Hepatocyte (in vitro differentiated cells): Measurements from ENCODE around the gene EGLN2. TPM values are rescaled to one million over a fixed set of nuclear protein-coding genes. Genes with fewer than 3 reads are reported as not detected.
"Not testable (repeated sequence)": the region's sequence is repeated elsewhere in the genome, so short reads cannot be mapped to it uniquely, and the experiment has no call there.

Experiments used
- DNase-seq: peaks from one replicate; pipeline ENCODE4 v3.0.0-alpha.2; 2016; ENCODE audit warnings: low spot score
- H2AFZ ChIP-seq: fragments of 200-600 bp; sonication (generic); 2 replicates; pipeline ENCODE4 v1.6.0; 2016; ENCODE audit warnings: antibody characterized with exemption, mild to moderate bottlenecking
- H3K27ac ChIP-seq: fragments of 200-600 bp; sonication (generic); 2 replicates; pipeline ENCODE4 v1.5.1; 2016; ENCODE audit warnings: mild to moderate bottlenecking
- H3K27me3 ChIP-seq: fragments of 200-600 bp; sonication (generic); 2 replicates; pipeline ENCODE4 v1.6.1; 2016
- H3K36me3 ChIP-seq: fragments of 200-600 bp; sonication (generic); replicated peaks from 2 replicates; pipeline ENCODE4 v1.5.1; 2016; ENCODE audit warnings: low read depth; ENCODE audit not compliant: insufficient read depth
- H3K4me1 ChIP-seq: fragments of 200-600 bp; sonication (generic); 2 replicates; pipeline ENCODE4 v1.5.1; 2016; ENCODE audit warnings: mild to moderate bottlenecking, moderate library complexity; ENCODE audit not compliant: insufficient read depth
- H3K4me2 ChIP-seq: fragments of 200-600 bp; sonication (generic); 2 replicates; pipeline ENCODE4 v1.6.0; 2016
- H3K4me3 ChIP-seq: fragments of 200-600 bp; sonication (generic); 2 replicates; pipeline ENCODE4 v1.5.1; 2016; ENCODE audit warnings: mild to moderate bottlenecking
- H3K79me2 ChIP-seq: fragments of 200-600 bp; sonication (generic); 2 replicates; pipeline ENCODE4 v1.6.0; 2017; ENCODE audit warnings: mild to moderate bottlenecking
- H3K9me2 ChIP-seq: fragments of 200-600 bp; sonication (generic); replicated peaks from 2 replicates; pipeline ENCODE4 v1.6.0; 2017; ENCODE audit warnings: mild to moderate bottlenecking; ENCODE audit not compliant: insufficient read depth
- H3K9me3 ChIP-seq: fragments of 200-600 bp; sonication (generic); 2 replicates; pipeline ENCODE4 v1.5.1; 2016; ENCODE audit warnings: low read depth, mild to moderate bottlenecking
- H4K20me1 ChIP-seq: fragments of 200-600 bp; sonication (generic); 2 replicates; pipeline ENCODE4 v1.6.0; 2016; ENCODE audit warnings: mild to moderate bottlenecking; ENCODE audit not compliant: insufficient read depth, poor library complexity, severe bottlenecking
- CTCF ChIP-seq: fragments of 200-600 bp; sonication (generic); IDR thresholded peaks from 2 replicates; pipeline ENCODE4 v1.5.1; 2016; ENCODE audit warnings: antibody characterized with exemption, mild to moderate bottlenecking; ENCODE audit not compliant: poor library complexity
- EZH2 ChIP-seq: fragments of 200-600 bp; sonication (generic); IDR thresholded peaks from 2 replicates; pipeline ENCODE4 v1.6.1; 2016; ENCODE audit warnings: antibody characterized with exemption, mild to moderate bottlenecking, borderline replicate concordance
- EZH2phosphoT487 ChIP-seq: fragments of 200-600 bp; sonication (generic); IDR thresholded peaks from one replicate; pipeline ENCODE4 v1.6.1; 2018; ENCODE audit warnings: antibody characterized with exemption, mild to moderate bottlenecking, low read depth, moderate library complexity; ENCODE audit not compliant: unreplicated experiment, severe bottlenecking
- WGBS: methylation state at CpG from one replicate; pipeline ENCODE4 v1.1.6; 2016; ENCODE audit warnings: low lambda C conversion rate; ENCODE audit errors: missing lambda C conversion rate; 5-methylcytosine and 5-hydroxymethylcytosine counted together
- polyA plus RNA-seq: library from polyadenylated mRNA; unstranded; fragments of >200 nt; fragmentation: Nextera tagmentation; extraction: Ambion mirVana; gene quantifications from 2 replicates; pipeline ENCODE4 v1.2.1, GENCODE V29; 2016
- total RNA-seq: library from RNA; depleted of rRNA; stranded (reverse); fragments of >200 nt; gene quantifications from 2 replicates; pipeline ENCODE4 v1.2.3, GENCODE V29; 2014

EGLN2 gene
- total and polyA plus RNA-seq, 2 experiments from 2014 or later = 88.4 to 121 TPM

- H2AFZ ChIP-seq, H3K9me2 ChIP-seq, H3K79me2 ChIP-seq, H4K20me1 ChIP-seq, H3K4me2 ChIP-seq, H3K36me3 ChIP-seq, H3K27me3 ChIP-seq, H3K4me3 ChIP-seq, H3K27ac ChIP-seq, H3K9me3 ChIP-seq, DNase-seq: not testable (repeated sequence)
- peaks cover 26% of the 10 kb centered on the region for H3K4me1 ChIP-seq
- WGBS = 98% methylated on average over 6 of the region's 6 CpGs
These were observed 26.6 kb downstream of the EGLN2 start for GRCh38 chr19:40825460-40826095.

- H3K4me3 ChIP-seq, H3K9me3 ChIP-seq, H3K27me3 ChIP-seq, H3K27ac ChIP-seq, H3K9me2 ChIP-seq, H3K36me3 ChIP-seq, H2AFZ ChIP-seq, H4K20me1 ChIP-seq, DNase-seq, H3K79me2 ChIP-seq, H3K4me2 ChIP-seq: not testable (repeated sequence)
- WGBS = 86% methylated on average over 5 of the region's 14 CpGs
- peaks cover 29% of the 10 kb centered on the region for H3K4me1 ChIP-seq
These were observed 27.3 kb downstream of the EGLN2 start for GRCh38 chr19:40826312-40826698.

- not testable (repeated sequence) for H3K9me3 ChIP-seq, DNase-seq, H3K27ac ChIP-seq, H3K36me3 ChIP-seq, H2AFZ ChIP-seq, H3K27me3 ChIP-seq, H3K4me2 ChIP-seq, H4K20me1 ChIP-seq, H3K79me2 ChIP-seq, H3K4me3 ChIP-seq, H3K9me2 ChIP-seq
- WGBS = 87% methylated on average over 29 of the region's 29 CpGs
- H3K4me1 ChIP-seq = peaks cover 33% of the 10 kb centered on the region
These were observed 27.9 kb downstream of the EGLN2 start for GRCh38 chr19:40826699-40827385.

GRCh38 chr19:40827386-40828247 lies 28.6 kb downstream of the EGLN2 start:
- Histone ChIP-seq H4K20me1 (no peaks in the 10 kb centered on the region), H2AFZ (no peak overlapping the region), H3K79me2 (no peaks in the 10 kb centered on the region), H3K27ac (no peak overlapping the region), H3K4me2 (no peak overlapping the region), H3K27me3 (no peaks in the 10 kb centered on the region), H3K9me2 (no peaks in the 10 kb centered on the region), H3K4me1 (peaks cover 32% of the 10 kb centered on the region), H3K36me3 (no peaks in the 10 kb centered on the region), H3K9me3 (no peaks in the 10 kb centered on the region), H3K4me3 (no peak overlapping the region)
- DNase-seq = no peak
- TF ChIP-seq EZH2phosphoT487 = no peak
- TF ChIP-seq CTCF = no peak
- no peak for TF ChIP-seq EZH2
- WGBS = 98% methylated on average over 22 of the region's 22 CpGs

GRCh38 chr19:40829205-40829604 lies 30.2 kb downstream of the EGLN2 start:
- TF ChIP-seq EZH2phosphoT487 = no peak
- TF ChIP-seq EZH2 = no peak
- TF ChIP-seq CTCF = no peak
- Histone ChIP-seq H3K27me3 (no peaks in the 10 kb centered on the region), H3K4me3 (no peak overlapping the region), H3K9me2 (no peaks in the 10 kb centered on the region), H2AFZ (no peak overlapping the region), H3K4me2 (no peak overlapping the region), H4K20me1 (no peaks in the 10 kb centered on the region), H3K36me3 (no peaks in the 10 kb centered on the region), H3K9me3 (no peaks in the 10 kb centered on the region), H3K4me1 (peaks cover 23% of the 10 kb centered on the region), H3K27ac (no peak overlapping the region), H3K79me2 (no peaks in the 10 kb centered on the region)
- DNase-seq = no peak

- not testable (repeated sequence) for H3K9me2 ChIP-seq, H3K4me2 ChIP-seq, H3K79me2 ChIP-seq, H3K9me3 ChIP-seq, DNase-seq, H4K20me1 ChIP-seq, H3K4me3 ChIP-seq, H3K27me3 ChIP-seq, H3K36me3 ChIP-seq, H2AFZ ChIP-seq
- H3K4me1 ChIP-seq = peaks cover 19% of the 10 kb centered on the region
- WGBS = 93% methylated on average over 16 of the region's 16 CpGs
- H3K27ac ChIP-seq = peak overlapping the region; percentile 92
These were observed 31.8 kb downstream of the EGLN2 start for GRCh38 chr19:40830741-40831140.
